ENCODE measurements around the gene GASK1B.

Gene GASK1B

DNA sequence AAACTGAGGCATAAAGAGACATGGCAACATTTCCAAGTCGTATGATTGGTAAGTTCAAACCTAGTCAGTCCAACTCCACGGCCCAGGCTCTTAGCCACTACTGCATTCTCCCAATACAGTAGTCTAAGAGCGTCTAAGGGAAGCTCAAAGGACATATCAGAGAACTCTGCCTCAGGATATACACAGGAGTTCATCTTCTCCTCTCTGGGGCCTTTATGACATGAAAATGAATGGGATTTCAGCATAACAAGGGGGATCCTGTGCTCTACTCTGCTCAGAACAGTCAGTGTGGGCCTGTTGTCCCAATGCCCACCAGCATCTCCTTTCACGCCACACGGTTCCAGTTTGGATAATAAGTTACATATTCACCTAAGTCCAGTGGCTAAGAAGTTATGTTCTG, 4.2 kb downstream of the GASK1B start:
- no peak overlapping the region for H3K27ac ChIP-seq (ENCODE audit: insufficient read depth, low read length, poor library complexity, severe bottlenecking)
- peaks cover 2% of the 10 kb centered on the region for H3K27me3 ChIP-seq (replicated peaks; ENCODE audit: control insufficient read depth, insufficient read depth, low read length, poor library complexity, severe bottlenecking)
- no peaks in the 10 kb centered on the region for H3K4me1 ChIP-seq (ENCODE audit: control insufficient read depth, insufficient read depth, low read length, poor library complexity, severe bottlenecking)
- H3K4me3 ChIP-seq (ENCODE audit: insufficient read depth, low read depth, low read length, poor library complexity, severe bottlenecking), result no peak overlapping the region
- H3K9me3 ChIP-seq (ENCODE audit: control insufficient read depth, low read length), result no peaks in the 10 kb centered on the region
- no peaks in the 10 kb centered on the region for H3K36me3 ChIP-seq (ENCODE audit: control insufficient read depth, insufficient read depth, low read length)
- DNase-seq, result no peak

DNA sequence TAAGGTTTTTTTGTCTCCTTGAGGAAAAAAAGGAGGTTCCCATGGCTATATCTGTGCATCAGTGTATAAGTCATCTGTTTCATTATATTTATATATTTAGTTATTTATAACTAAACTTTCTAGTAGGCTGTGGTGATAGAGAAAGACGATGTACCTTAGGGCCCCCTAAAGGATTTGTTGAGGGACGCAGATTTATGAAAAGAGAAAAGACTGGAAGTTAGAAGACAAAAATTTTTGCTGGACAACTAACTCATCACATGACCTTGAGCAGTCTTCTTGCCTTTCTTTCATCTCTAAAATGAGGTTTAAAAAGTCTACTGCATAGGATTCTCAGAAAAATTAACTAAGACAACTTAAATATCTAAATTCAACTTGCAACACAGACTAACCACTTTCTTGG, 6.1 kb downstream of the GASK1B start:
- H3K27me3 ChIP-seq (replicated peaks; ENCODE audit: control insufficient read depth, insufficient read depth, low read length, poor library complexity, severe bottlenecking), result peaks cover 2% of the 10 kb centered on the region
- no peak overlapping the region for H3K4me3 ChIP-seq (ENCODE audit: insufficient read depth, low read depth, low read length, poor library complexity, severe bottlenecking)
- no peak overlapping the region for H3K27ac ChIP-seq (ENCODE audit: insufficient read depth, low read length, poor library complexity, severe bottlenecking)
- no peaks in the 10 kb centered on the region for H3K9me3 ChIP-seq (ENCODE audit: control insufficient read depth, low read length)
- H3K4me1 ChIP-seq (ENCODE audit: control insufficient read depth, insufficient read depth, low read length, poor library complexity, severe bottlenecking), result no peaks in the 10 kb centered on the region
- DNase-seq, result no peak
- H3K36me3 ChIP-seq (ENCODE audit: control insufficient read depth, insufficient read depth, low read length), result no peaks in the 10 kb centered on the region

- Histone ChIP-seq H3K36me3 (ENCODE audit: control insufficient read depth, insufficient read depth, low read length) (no peaks in the 10 kb centered on the region), H3K27me3 (replicated peaks; ENCODE audit: control insufficient read depth, insufficient read depth, low read length, poor library complexity, severe bottlenecking) (no peaks in the 10 kb centered on the region), H3K9me3 (ENCODE audit: control insufficient read depth, low read length) (no peaks in the 10 kb centered on the region), H3K4me3 (ENCODE audit: insufficient read depth, low read depth, low read length, poor library complexity, severe bottlenecking) (no peak overlapping the region), H3K27ac (ENCODE audit: insufficient read depth, low read length, poor library complexity, severe bottlenecking) (no peak overlapping the region), H3K4me1 (ENCODE audit: control insufficient read depth, insufficient read depth, low read length, poor library complexity, severe bottlenecking) (no peaks in the 10 kb centered on the region)
- no peak for DNase-seq
Observed at GRCh38 chr4:158164768-158165213, 8.0 kb downstream of the GASK1B start.

- Histone ChIP-seq H3K4me3 (ENCODE audit: insufficient read depth, low read depth, low read length, poor library complexity, severe bottlenecking) (no peak overlapping the region), H3K36me3 (ENCODE audit: control insufficient read depth, insufficient read depth, low read length) (no peaks in the 10 kb centered on the region), H3K9me3 (ENCODE audit: control insufficient read depth, low read length) (no peaks in the 10 kb centered on the region), H3K27ac (ENCODE audit: insufficient read depth, low read length, poor library complexity, severe bottlenecking) (no peak overlapping the region), H3K4me1 (ENCODE audit: control insufficient read depth, insufficient read depth, low read length, poor library complexity, severe bottlenecking) (no peaks in the 10 kb centered on the region), H3K27me3 (replicated peaks; ENCODE audit: control insufficient read depth, insufficient read depth, low read length, poor library complexity, severe bottlenecking) (no peaks in the 10 kb centered on the region)
- DNase-seq, result no peak
Observed at GRCh38 chr4:158163941-158164767, 8.7 kb downstream of the GASK1B start.

DNA sequence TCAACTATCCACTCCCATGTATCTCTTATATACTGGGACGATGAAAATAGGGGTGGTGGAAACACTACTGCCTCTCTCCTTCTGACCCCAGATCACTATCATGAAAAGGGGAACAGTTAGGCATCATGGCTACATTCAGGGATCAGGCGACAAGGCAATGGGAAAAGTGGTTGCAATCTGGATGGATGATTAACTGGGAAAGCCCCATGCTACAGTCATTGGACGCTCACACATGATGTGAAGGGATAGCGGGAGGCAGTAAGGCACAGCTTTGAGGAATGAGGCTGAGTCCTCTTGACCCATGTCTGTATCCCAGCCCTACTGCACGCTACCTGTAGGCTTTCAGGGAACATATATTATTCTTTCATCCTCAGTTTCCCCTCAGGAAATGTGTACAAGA, 10.2 kb downstream of the GASK1B start:
- no peak overlapping the region for H3K4me3 ChIP-seq (ENCODE audit: insufficient read depth, low read depth, low read length, poor library complexity, severe bottlenecking)
- no peak overlapping the region for H3K27ac ChIP-seq (ENCODE audit: insufficient read depth, low read length, poor library complexity, severe bottlenecking)
- no peaks in the 10 kb centered on the region for H3K4me1 ChIP-seq (ENCODE audit: control insufficient read depth, insufficient read depth, low read length, poor library complexity, severe bottlenecking)
- DNase-seq, result no peak
- H3K9me3 ChIP-seq (ENCODE audit: control insufficient read depth, low read length), result no peaks in the 10 kb centered on the region
- no peaks in the 10 kb centered on the region for H3K36me3 ChIP-seq (ENCODE audit: control insufficient read depth, insufficient read depth, low read length)
- no peaks in the 10 kb centered on the region for H3K27me3 ChIP-seq (replicated peaks; ENCODE audit: control insufficient read depth, insufficient read depth, low read length, poor library complexity, severe bottlenecking)

- H3K4me3 ChIP-seq (ENCODE audit: insufficient read depth, low read depth, low read length, poor library complexity, severe bottlenecking), result no peak overlapping the region
- no peaks in the 10 kb centered on the region for H3K4me1 ChIP-seq (ENCODE audit: control insufficient read depth, insufficient read depth, low read length, poor library complexity, severe bottlenecking)
- H3K27me3 ChIP-seq (replicated peaks; ENCODE audit: control insufficient read depth, insufficient read depth, low read length, poor library complexity, severe bottlenecking), result no peaks in the 10 kb centered on the region
- H3K36me3 ChIP-seq (ENCODE audit: control insufficient read depth, insufficient read depth, low read length), result no peaks in the 10 kb centered on the region
- no peak for DNase-seq
- H3K9me3 ChIP-seq (ENCODE audit: control insufficient read depth, low read length), result no peaks in the 10 kb centered on the region
- H3K27ac ChIP-seq (ENCODE audit: insufficient read depth, low read length, poor library complexity, severe bottlenecking), result no peak overlapping the region
Observed at GRCh38 chr4:158161551-158162354, 11.1 kb downstream of the GASK1B start.

- H3K27ac ChIP-seq (ENCODE audit: insufficient read depth, low read length, poor library complexity, severe bottlenecking), result no peak overlapping the region
- H3K4me3 ChIP-seq (ENCODE audit: insufficient read depth, low read depth, low read length, poor library complexity, severe bottlenecking), result no peak overlapping the region
- no peaks in the 10 kb centered on the region for H3K9me3 ChIP-seq (ENCODE audit: control insufficient read depth, low read length)
- DNase-seq, result no peak
- H3K4me1 ChIP-seq (ENCODE audit: control insufficient read depth, insufficient read depth, low read length, poor library complexity, severe bottlenecking), result no peaks in the 10 kb centered on the region
- no peaks in the 10 kb centered on the region for H3K27me3 ChIP-seq (replicated peaks; ENCODE audit: control insufficient read depth, insufficient read depth, low read length, poor library complexity, severe bottlenecking)
- H3K36me3 ChIP-seq (ENCODE audit: control insufficient read depth, insufficient read depth, low read length), result no peaks in the 10 kb centered on the region
Observed at GRCh38 chr4:158159718-158160094, 13.1 kb downstream of the GASK1B start.

DNA sequence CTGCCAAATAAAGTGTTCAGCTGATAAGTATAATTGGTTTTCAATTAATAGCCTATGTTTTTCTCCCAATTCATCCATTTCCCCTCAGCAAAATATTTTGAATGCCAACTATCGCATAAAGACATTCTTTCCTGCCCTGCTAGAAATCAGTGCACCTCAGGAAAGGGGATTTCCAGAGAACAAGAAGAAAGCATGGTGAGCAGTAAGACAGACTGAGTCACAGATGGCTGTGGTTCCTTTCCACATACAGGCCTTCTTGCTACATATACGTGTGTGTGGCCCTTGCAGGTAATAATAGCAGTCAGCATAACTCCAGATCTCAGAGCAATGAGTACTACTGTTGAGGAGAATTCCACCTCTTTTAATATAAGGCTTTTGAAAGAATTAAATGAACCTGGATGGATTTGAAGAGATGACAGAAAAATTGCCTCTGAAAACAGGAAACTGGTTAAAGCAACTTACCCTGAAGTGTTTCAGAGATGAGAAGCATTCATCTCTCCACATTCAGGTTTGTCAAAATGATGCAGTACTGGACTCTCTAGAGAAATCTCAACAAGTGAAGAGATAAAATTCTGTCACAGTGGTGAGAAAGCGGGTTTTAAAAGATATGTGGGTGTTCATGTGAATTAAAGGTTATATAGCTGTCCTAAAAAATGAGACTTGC, 13.6 kb downstream of the GASK1B start:
- no peak overlapping the region for H3K27ac ChIP-seq (ENCODE audit: insufficient read depth, low read length, poor library complexity, severe bottlenecking)
- DNase-seq, result no peak
- no peaks in the 10 kb centered on the region for H3K9me3 ChIP-seq (ENCODE audit: control insufficient read depth, low read length)
- no peak overlapping the region for H3K4me3 ChIP-seq (ENCODE audit: insufficient read depth, low read depth, low read length, poor library complexity, severe bottlenecking)
- no peaks in the 10 kb centered on the region for H3K27me3 ChIP-seq (replicated peaks; ENCODE audit: control insufficient read depth, insufficient read depth, low read length, poor library complexity, severe bottlenecking)
- H3K4me1 ChIP-seq (ENCODE audit: control insufficient read depth, insufficient read depth, low read length, poor library complexity, severe bottlenecking), result no peaks in the 10 kb centered on the region
- H3K36me3 ChIP-seq (ENCODE audit: control insufficient read depth, insufficient read depth, low read length), result no peaks in the 10 kb centered on the region

DNA sequence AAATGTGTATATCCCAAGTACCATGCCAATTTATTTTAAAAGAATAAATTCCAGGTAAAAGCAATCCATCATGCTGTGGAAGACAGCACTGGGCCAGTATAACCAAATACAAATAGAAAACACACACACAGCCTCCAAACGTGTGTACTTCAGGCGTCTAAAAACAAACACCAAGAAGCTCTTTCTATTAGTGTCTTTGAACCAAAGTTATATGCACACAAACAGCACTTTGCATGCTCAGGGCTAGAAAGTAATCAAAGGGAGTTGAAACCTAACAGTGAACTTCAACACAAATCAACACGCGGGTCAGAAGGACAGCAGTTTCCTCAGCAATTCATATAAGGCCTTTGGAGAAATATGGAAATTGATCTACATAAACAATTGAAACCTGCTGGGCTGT, 15.4 kb downstream of the GASK1B start:
- Histone ChIP-seq H3K27me3 (replicated peaks; ENCODE audit: control insufficient read depth, insufficient read depth, low read length, poor library complexity, severe bottlenecking) (no peaks in the 10 kb centered on the region), H3K4me3 (ENCODE audit: insufficient read depth, low read depth, low read length, poor library complexity, severe bottlenecking) (no peak overlapping the region), H3K36me3 (ENCODE audit: control insufficient read depth, insufficient read depth, low read length) (no peaks in the 10 kb centered on the region), H3K4me1 (ENCODE audit: control insufficient read depth, insufficient read depth, low read length, poor library complexity, severe bottlenecking) (no peaks in the 10 kb centered on the region), H3K27ac (ENCODE audit: insufficient read depth, low read length, poor library complexity, severe bottlenecking) (no peak overlapping the region), H3K9me3 (ENCODE audit: control insufficient read depth, low read length) (no peaks in the 10 kb centered on the region)
- DNase-seq, result no peak

All from effector memory CD4-positive, alpha-beta T cell (primary cell).